Memory B cell (primary cell): ENCODE measurements around the gene EIF4G2.

Source experiments
- ATAC-seq: fragments of 150-1000 bp; cut with Tn5 transposase; 2 replicates; pipeline ENCODE4 v1.10.0; 2021; ENCODE audit warnings: low read depth, mild to moderate bottlenecking, moderate library complexity
- DNase-seq, 2 donors: peaks; one replicate each; pipeline ENCODE4 v3.0.0; 2022; ENCODE audit warnings: low spot score in 2 of 2
- H3K27ac Mint-ChIP-seq: one replicate; pipeline ENCODE4 v1.8.0; 2022; ENCODE audit warnings: mild to moderate bottlenecking, moderate library complexity, mixed read lengths
- H3K27me3 Mint-ChIP-seq: one replicate; pipeline ENCODE4 v1.8.0; 2022; ENCODE audit warnings: mixed read lengths
- H3K36me3 Mint-ChIP-seq: one replicate; pipeline ENCODE4 v1.8.0; 2022; ENCODE audit warnings: mild to moderate bottlenecking, mixed read lengths
- H3K4me1 Mint-ChIP-seq: one replicate; pipeline ENCODE4 v1.8.0; 2022; ENCODE audit warnings: mixed read lengths
- H3K4me3 Mint-ChIP-seq: one replicate; pipeline ENCODE4 v1.8.0; 2022; ENCODE audit warnings: mild to moderate bottlenecking, moderate library complexity, mixed read lengths
- H3K9me3 Mint-ChIP-seq: one replicate; pipeline ENCODE4 v1.8.0; 2022; ENCODE audit warnings: mixed read lengths

Gene EIF4G2

DNA sequence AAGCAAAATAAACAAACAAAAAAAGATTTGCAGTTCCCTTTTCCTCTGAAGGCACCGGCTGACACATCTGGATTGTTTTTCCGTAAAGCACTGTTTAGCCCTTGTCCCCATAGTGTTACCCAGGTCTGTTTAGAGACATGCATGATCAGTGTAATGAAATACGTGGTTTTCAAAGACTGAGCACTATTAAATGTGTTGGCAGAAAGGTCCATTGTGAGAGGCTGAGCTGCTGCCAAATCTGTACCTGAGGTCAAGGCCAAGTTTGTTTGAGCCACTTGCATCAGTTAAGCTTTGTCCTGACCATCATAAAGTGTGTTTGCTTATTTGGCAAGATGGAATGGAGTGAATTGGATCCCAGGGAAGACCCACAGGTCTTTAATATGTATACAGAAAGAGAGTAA, 31.3 kb downstream of the EIF4G2 start:
- DNase-seq (no peak), ATAC-seq (peak; percentile 34)
- no peak overlapping the region for H3K4me3 Mint-ChIP-seq
- H3K9me3 Mint-ChIP-seq = no peaks in the 10 kb centered on the region
- peaks cover 40% of the 10 kb centered on the region for H3K36me3 Mint-ChIP-seq
- peaks cover 7% of the 10 kb centered on the region for H3K4me1 Mint-ChIP-seq
- H3K27ac Mint-ChIP-seq = peak overlapping the region; percentile 89
- no peaks in the 10 kb centered on the region for H3K27me3 Mint-ChIP-seq

DNA sequence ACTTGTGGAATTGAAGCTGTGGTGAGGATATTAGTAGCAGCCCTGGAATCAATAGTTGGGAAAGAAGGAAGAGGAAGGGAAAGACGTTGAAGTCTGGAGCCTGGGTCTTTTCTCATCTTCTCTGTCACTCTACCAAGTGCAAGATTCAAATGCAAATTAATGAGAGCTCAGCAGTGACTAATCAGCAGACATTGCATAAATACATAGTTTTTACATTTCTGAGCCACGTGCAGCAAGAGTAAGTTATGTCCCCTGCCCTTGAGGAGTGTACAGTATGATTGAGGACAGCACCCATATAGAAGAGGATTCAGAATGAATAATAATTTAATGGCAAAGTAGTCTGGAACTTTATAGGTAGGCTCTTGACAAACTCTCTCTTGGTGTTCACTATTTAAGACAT, 33.9 kb downstream of the EIF4G2 start:
- no peak for DNase-seq
- H3K4me3 Mint-ChIP-seq = no peak overlapping the region
- ATAC-seq = no peak
- H3K9me3 Mint-ChIP-seq = no peaks in the 10 kb centered on the region
- no peaks in the 10 kb centered on the region for H3K27me3 Mint-ChIP-seq
- peaks cover 7% of the 10 kb centered on the region for H3K4me1 Mint-ChIP-seq
- H3K27ac Mint-ChIP-seq = no peak overlapping the region
- H3K36me3 Mint-ChIP-seq = peaks cover 44% of the 10 kb centered on the region

DNA sequence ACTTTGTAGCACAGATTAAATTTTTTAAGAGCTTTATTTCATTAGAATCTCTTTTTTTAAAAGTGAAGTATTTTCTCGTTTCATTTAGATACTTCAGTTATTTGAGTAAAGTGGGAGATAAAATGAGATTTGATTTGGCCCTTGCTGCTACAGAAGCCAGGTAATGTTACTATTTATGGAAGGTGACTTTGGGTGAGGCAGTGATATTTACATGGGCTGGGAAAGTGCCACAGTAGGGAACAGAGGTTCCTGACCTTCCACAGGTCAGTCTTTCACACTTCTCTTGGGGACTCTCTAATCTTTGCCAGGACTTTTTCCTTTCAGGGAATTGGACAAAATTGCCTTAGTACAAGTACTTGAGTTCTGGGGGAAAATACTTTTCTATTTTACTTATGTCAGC, 37.3 kb downstream of the EIF4G2 start:
- H3K27me3 Mint-ChIP-seq = no peaks in the 10 kb centered on the region
- no peak overlapping the region for H3K4me3 Mint-ChIP-seq
- DNase-seq (no peak), ATAC-seq (no peak)
- H3K36me3 Mint-ChIP-seq = peaks cover 45% of the 10 kb centered on the region
- no peaks in the 10 kb centered on the region for H3K9me3 Mint-ChIP-seq
- H3K4me1 Mint-ChIP-seq = no peaks in the 10 kb centered on the region
- H3K27ac Mint-ChIP-seq = no peak overlapping the region

DNA sequence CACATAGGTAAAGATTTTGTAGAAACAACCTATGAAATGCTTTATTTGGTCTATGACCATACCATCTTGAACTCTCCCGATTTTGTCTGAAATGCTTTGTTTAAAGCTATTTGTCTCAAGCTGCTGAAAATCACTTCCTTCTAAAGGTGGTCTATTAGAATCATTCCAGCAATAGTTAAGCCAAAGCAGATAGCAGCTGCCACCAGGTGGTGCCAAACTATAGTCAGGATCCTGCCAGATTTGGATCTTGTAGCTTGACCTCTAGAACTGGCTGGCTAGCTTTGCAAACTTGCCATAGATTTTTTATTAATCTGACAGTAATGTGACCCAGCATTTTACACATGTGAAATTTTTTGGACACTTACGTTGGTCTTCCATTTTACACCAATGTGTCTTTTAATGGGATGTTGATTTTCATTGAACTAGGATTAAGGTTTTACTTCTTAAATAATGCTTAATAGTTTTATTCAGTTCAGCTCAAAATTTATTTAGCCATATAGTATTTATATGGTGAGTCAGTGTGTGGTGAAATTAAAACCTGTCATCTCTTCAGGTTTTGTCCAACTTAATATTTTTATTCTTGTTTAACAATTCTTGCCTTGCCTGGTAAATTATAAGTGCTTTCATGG, 38.0 kb downstream of the EIF4G2 start:
- Mint-ChIP-seq H3K27ac (no peak overlapping the region), H3K4me3 (no peak overlapping the region), H3K36me3 (peaks cover 47% of the 10 kb centered on the region), H3K4me1 (no peaks in the 10 kb centered on the region), H3K9me3 (no peaks in the 10 kb centered on the region), H3K27me3 (no peaks in the 10 kb centered on the region)
- DNase-seq (no peak), ATAC-seq (peak; percentile 41)

DNA sequence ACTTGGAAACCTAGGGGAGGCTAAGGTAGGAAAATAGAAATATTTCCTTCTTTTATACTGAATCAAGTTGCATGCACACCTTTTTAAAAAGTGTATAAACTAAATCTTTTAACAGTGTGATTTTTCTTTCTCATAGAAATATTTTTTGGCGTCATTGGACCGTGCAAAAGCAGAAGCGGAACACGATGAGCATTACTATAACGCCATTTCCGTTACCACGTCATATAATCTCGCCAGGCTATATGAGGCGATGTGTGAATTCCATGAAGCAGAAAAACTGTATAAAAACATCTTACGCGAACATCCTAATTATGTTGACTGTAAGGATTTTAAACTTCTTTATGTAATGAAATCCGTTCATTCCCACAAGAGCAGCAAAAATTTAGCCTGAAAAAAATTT, 44.3 kb downstream of the EIF4G2 start:
- no peaks in the 10 kb centered on the region for H3K27me3 Mint-ChIP-seq
- peak overlapping the region; percentile 58 for H3K27ac Mint-ChIP-seq
- H3K4me1 Mint-ChIP-seq = peaks cover 6% of the 10 kb centered on the region
- H3K36me3 Mint-ChIP-seq = peaks cover 35% of the 10 kb centered on the region
- H3K4me3 Mint-ChIP-seq = no peak overlapping the region
- ATAC-seq (peak; percentile 62), DNase-seq (no peak)
- H3K9me3 Mint-ChIP-seq = no peaks in the 10 kb centered on the region

DNA sequence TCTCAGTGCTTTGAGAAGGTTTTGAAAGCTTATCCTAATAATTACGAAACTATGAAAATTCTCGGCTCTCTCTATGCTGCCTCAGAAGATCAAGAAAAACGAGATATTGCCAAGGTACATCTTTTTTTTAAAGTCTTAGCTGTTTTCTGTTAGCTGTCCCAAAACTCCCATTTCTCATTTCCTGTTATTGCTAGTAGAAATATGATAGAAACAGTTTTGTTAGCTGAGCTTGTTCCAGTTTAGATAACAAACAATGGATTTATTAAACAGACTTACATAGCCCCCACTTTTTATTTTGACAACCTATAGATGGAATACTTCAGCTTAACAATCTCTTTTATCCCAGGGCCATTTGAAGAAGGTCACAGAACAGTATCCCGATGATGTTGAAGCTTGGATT, 45.0 kb downstream of the EIF4G2 start:
- peaks cover 31% of the 10 kb centered on the region for H3K36me3 Mint-ChIP-seq
- no peaks in the 10 kb centered on the region for H3K27me3 Mint-ChIP-seq
- peak overlapping the region; percentile 58 for H3K27ac Mint-ChIP-seq
- no peaks in the 10 kb centered on the region for H3K9me3 Mint-ChIP-seq
- no peak for DNase-seq
- no peak for ATAC-seq
- peaks cover 6% of the 10 kb centered on the region for H3K4me1 Mint-ChIP-seq
- H3K4me3 Mint-ChIP-seq = no peak overlapping the region

DNA sequence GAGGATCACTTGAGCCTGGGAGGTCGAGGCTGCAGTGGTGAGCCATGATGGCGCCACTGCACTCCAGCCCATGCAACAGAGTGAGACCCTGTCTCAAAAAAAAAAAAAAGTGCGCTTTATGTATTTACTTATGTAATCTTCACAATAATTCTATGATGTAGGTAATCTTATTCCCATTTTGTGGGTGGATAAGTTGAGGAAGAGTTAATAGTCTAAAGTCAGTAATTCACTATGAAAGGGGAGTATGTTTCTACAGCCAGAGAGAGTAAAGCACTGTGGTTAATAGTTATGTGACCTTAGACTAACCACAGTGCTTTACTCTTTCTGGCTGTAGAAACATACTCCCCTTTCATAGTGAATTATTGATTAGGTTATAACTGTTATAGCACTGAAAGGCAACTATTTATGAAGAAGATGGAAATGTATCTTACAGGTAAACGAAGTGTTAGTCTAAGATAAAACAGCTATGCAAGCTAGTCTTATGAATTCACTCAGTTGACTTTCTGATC, 45.8 kb downstream of the EIF4G2 start:
- ATAC-seq (no peak), DNase-seq (no peak)
- no peaks in the 10 kb centered on the region for H3K9me3 Mint-ChIP-seq
- no peak overlapping the region for H3K4me3 Mint-ChIP-seq
- H3K36me3 Mint-ChIP-seq = peaks cover 31% of the 10 kb centered on the region
- H3K27ac Mint-ChIP-seq = peak overlapping the region; percentile 58
- H3K4me1 Mint-ChIP-seq = peaks cover 6% of the 10 kb centered on the region
- H3K27me3 Mint-ChIP-seq = no peaks in the 10 kb centered on the region

DNA sequence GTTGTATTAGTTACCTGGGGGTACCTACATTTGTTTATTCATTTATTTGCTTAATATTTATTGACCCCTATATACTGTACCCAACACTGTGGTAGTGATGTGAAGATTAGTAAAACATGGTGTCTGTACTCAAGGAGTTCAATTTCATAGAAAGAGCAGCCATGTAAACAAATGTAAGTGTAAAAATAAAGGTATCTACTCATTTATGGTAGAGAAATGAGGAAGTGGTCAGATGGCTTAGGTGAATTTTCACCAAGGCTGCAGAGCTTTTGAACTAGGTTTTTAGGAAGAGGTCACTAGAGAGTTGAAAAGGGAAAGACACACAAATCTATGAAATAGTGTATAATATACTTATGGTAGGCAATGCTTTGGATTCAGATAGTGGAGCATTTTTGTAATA, 46.5 kb downstream of the EIF4G2 start:
- Mint-ChIP-seq H3K27ac (peak overlapping the region; percentile 22), H3K9me3 (no peaks in the 10 kb centered on the region), H3K27me3 (no peaks in the 10 kb centered on the region), H3K4me1 (peaks cover 6% of the 10 kb centered on the region), H3K4me3 (no peak overlapping the region), H3K36me3 (peaks cover 27% of the 10 kb centered on the region)
- DNase-seq (peak in 1 of 2 donors; percentile 19), ATAC-seq (peak; percentile 91)

DNA sequence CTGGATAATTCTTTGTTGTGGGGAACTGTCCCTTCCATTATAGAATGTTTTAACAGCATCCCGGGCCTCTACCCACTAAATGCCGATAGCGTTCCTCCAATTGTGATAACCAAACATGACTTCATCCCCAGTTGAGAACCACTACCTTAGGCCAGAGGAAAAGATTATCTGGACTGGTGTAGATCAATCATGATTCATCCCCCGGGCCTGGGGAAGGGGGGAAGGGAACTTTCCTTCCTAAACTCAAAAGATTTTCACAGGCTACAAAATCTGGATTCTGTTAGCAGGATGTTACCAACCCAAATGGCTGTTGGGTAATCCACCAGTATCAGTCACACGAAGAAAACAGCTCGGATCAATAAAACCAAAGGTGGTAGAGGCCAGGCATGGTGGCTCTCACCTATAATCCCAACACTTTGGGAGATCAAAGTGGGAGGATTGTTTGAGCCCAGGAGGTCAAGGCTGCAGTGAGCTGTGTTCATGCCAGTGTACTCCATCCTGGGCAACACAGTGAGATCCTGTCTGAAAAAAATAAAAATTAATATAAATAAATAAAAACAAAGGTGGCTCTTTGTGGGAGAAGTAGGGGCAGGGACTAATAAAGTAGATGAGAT, 47.5 kb downstream of the EIF4G2 start:
- Mint-ChIP-seq H3K36me3 (peaks cover 23% of the 10 kb centered on the region), H3K4me1 (peaks cover 6% of the 10 kb centered on the region), H3K27ac (no peak overlapping the region), H3K9me3 (no peaks in the 10 kb centered on the region), H3K4me3 (no peak overlapping the region), H3K27me3 (no peaks in the 10 kb centered on the region)
- no peak for ATAC-seq
- DNase-seq = no peak

DNA sequence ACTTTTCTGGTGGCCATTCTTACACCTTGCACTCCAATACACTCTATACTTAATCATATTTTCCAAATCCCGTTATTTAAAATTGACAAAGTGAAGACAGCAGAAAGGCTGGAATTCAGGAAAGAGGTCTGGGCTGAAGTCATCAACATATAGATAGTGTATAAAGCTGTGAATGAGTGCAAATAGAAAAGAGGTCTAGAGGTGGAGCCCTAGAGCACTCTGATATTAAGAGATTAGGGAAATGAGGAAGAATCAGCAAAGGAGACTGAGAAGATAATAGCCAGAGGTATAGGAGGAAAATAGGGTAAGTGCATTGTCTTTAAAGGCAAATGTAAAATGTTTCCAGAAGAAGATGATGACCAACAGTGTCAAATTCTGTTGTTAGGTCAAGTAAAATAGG, 49.8 kb downstream of the EIF4G2 start:
- Mint-ChIP-seq H3K36me3 (peaks cover 17% of the 10 kb centered on the region), H3K4me3 (no peak overlapping the region), H3K27me3 (no peaks in the 10 kb centered on the region), H3K4me1 (peaks cover 4% of the 10 kb centered on the region), H3K9me3 (no peaks in the 10 kb centered on the region), H3K27ac (no peak overlapping the region)
- DNase-seq (no peak), ATAC-seq (peak; percentile 39)

DNA sequence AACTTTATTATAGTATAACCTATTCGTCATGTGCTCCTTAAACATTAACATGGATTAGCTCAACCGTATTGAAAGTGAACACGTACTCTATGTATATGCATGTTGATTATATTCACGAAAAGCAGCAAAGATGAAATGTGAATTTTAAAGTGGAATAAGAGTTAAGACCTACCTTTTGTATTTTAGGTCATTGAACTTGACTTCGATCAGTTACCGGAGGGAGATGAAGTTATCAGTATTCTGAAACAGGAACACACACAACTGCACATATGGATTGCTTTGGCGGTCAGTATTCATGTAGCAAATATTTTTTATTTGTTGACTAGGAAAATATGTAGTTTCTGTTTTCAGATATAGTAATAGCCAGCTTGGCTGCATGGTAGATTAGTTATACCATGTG, 56.2 kb downstream of the EIF4G2 start:
- ATAC-seq (no peak), DNase-seq (no peak)
- Mint-ChIP-seq H3K4me3 (peak overlapping the region; percentile 93), H3K4me1 (peaks cover 10% of the 10 kb centered on the region), H3K9me3 (no peaks in the 10 kb centered on the region), H3K27me3 (no peaks in the 10 kb centered on the region), H3K36me3 (peaks cover 9% of the 10 kb centered on the region), H3K27ac (no peak overlapping the region)

DNA sequence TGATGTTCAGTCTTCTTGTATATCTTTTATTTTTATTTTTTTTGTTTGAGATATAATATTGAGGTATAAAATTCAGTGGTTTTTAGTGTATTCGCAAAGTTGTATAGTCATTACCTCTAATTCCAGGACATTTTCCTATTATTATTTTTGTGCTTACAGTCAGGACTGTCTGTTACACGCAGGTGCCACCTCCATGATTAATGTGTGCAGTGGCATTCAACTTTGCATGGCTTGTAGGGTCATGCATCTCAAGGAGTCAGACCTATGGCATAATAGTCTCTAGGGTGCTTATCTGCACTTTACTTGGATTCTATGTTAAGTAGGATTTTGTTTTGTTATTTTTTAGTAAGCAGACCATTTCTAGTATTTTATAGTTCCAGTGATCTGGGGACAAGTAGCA, 56.7 kb downstream of the EIF4G2 start:
- Mint-ChIP-seq H3K9me3 (no peaks in the 10 kb centered on the region), H3K27ac (peak overlapping the region; percentile 94), H3K36me3 (peaks cover 7% of the 10 kb centered on the region), H3K4me3 (peak overlapping the region; percentile 93), H3K27me3 (no peaks in the 10 kb centered on the region), H3K4me1 (peaks cover 10% of the 10 kb centered on the region)
- DNase-seq = no peak
- ATAC-seq = no peak

DNA sequence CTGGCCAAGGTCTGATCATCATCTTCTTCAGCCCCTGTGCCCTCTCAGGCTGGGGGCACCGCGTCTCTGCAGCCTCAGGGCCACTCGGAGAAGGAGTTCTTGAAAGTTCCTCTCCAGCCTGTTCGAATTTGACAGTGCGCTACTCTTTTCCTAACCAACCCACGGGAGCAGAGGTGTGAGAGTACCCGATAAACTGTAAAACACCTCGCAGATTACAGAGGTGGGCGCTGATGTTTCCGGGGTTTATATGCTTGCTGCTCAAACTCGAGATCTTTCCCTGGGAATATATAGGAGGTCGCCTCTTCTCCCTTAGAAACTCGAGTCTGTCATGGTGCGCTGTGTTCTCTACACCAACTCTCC, 57.2 kb downstream of the EIF4G2 start:
- H3K4me1 Mint-ChIP-seq = peaks cover 10% of the 10 kb centered on the region
- H3K27me3 Mint-ChIP-seq = no peaks in the 10 kb centered on the region
- peak overlapping the region; percentile 93 for H3K4me3 Mint-ChIP-seq
- H3K36me3 Mint-ChIP-seq = peaks cover 5% of the 10 kb centered on the region
- peak overlapping the region; percentile 94 for H3K27ac Mint-ChIP-seq
- H3K9me3 Mint-ChIP-seq = no peaks in the 10 kb centered on the region
- ATAC-seq = no peak
- DNase-seq = no peak

DNA sequence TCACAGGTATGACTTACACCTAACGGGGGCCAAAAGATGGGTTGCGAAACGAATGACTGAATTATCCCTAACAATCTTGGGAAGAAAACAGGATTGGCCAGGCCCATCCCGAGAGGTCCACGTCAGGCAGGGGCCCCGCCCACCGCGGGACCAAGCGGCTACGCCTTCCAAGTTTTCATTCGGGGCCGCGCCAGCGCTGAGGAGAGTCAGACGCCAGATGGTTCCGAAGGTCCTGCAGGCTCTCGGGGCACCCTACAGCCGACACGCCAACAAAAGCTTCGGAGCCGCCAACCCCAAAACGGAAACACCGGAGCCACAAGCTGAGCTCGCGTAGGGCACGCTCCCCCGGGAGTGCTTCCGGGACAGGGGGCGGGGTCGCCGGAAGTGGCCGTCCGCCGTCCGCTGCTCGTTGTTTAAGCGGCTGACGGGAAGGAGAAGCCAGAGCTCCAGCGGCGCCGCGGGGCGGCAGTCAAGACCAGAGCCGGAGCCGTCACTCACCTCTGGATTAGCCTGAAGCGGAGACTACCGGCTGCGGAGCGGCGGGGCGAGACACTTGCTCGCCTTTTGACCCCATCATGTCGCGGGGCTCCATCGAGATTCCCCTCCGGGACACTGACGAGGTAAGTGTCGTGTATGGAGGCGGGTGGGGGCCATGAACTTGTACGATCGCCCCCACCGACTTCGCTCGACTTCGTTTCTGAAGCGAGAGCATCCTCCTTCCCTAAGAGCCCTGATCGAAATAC, 57.7 kb downstream of the EIF4G2 start, which contains the start of gene CTR9:
Gene CTR9 (plus strand): TSS at position 409 of the 743 bp plus-strand sequence. CDS start 167 bp downstream, at position 576.
- DNase-seq (peak; percentile 79 to 86), ATAC-seq (peak; percentile 92)
- Mint-ChIP-seq H3K36me3 (peaks cover 5% of the 10 kb centered on the region), H3K4me1 (peaks cover 10% of the 10 kb centered on the region), H3K27ac (peak within 1 kb of the TSS; percentile 94), H3K4me3 (peak within 1 kb of the TSS; percentile 93), H3K27me3 (no peaks in the 10 kb centered on the region), H3K9me3 (no peaks in the 10 kb centered on the region)
